GM21786 (cell line): ENCODE measurements around the gene PLCD3.
A peak's percentile ranks its signal among the peaks of the same experiment; 100 is the strongest.

ENCODE experiments used
- ATAC-seq: cut with Tn5 transposase; IDR thresholded peaks from one replicate; pipeline ENCODE4 v1.9.1; 2021; ENCODE audit not compliant: unreplicated experiment

Gene PLCD3

DNA sequence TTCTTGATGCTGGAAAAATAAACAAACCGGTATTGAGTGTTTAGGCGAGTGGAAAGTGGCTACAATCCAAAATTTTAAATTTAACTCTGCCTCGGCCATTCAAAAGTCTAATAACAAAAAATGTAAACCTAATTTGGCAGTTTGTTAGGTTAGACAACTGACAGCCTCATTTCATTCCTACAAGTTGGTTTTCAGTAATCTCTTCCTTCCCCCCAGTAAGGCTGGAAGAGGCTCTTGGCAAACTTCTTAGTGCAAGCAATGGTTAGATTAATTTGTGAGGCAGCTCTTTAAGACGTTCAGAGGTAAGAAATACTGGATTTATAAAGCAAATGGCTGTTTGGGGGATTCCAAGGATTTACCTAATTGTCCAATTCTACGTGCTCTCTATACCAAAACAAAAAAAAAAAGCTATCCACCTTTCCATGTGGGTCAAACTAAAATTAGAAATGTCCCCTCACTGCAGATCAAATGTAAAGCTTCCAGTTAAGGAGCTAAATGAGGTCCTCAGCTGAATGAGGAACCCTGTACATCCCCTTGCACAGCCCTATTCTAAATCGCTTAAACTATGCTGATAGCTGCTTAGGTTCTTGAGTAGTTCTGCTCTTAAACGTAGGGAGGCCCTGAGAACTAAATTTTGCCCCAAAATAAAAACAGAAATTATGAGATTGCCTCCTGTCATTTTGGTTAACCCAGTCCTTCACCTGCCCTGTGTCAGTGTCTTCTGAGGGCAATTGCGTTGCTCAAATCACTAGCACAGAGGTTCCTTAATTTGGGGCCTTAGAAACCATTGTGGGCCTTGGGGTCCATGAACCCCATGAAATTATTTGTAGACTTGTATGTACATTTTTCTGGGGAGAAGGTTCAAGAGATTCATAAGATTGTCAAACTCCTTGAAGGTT lies 18.8 kb upstream of the PLCD3 start:
- ATAC-seq: no peak

- ATAC-seq: no peak
Observed at GRCh38 chr17:45149669-45150664, 17.7 kb upstream of the PLCD3 start.

GRCh38 chr17:45149037-45149668 lies 16.8 kb upstream of the PLCD3 start:
- no peak for ATAC-seq

DNA sequence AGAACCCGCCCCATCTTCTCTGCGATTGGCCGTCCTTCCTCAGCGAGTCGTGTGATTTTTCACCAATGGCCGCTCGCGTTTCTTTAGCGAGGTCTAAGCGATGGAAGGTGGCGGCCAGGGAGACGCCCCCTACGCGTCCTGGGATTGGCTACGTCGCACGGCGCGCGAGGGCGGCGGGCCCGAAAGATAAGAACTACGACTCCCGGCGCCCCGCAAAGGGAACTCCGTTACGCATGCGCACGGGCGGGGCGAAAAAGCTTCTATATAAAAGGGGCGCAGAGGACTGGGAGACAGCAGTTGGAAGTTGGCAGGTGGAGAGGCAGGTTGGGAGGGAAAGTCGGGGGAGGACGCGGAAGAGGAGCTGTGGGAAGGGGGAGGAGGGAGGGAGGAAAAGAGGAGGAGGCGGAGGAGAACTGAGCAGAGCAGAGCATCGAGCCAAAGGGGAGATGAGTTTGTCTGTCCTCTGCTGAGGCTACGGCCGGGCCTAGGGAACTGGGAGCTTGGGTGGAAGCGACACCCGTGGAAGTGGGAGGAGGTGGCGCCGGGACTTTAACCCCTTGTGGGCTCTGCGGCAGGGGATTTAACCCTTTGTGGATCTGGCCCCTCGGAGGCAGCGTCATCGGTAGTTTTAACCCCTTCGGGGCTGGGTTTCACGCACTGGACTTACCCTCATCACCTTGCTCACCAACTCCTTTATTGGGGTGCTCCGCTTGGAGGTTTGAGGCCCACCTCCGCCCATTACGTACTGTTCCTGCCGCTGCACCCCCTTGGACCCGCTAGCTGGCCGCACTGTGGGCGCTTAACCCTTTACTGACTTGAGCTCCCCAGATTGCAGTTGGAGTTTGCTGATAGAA lies 16.1 kb upstream of the PLCD3 start, which contains the start of gene HEXIM1:
Gene HEXIM1, plus strand, starts transcription at position 293 of the 854 bp plus-strand sequence. CDS start 716 bp downstream, outside the sequence.
- ATAC-seq: peak; percentile 61

DNA sequence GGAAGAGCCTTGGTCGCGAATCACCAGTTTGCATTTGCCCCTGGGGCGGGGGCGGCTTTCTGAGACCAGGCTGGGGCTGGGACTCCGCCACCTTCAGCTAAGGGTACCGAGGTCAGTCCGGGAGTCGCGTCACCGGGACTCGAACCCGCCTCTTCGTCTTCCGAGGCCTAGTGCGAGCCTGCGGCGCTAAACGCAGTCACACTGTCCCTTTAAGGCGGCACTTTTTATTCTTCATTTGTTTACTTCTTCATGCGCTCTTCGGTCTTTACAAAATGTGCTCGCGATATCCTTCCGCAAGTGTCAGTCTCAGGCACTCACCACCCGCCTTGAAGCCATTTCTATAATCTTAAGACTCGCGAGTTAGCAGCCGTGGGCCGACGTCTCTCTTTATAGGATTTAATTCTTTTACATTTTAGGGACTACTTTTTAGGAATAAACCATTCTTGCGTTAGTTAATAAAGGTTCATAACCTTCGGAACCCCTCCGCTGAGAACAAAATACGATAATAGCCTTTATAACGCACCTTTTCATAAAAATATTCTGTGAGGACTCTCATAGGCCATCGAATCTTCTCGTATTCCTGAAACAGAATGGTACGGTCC lies 15.4 kb upstream of the PLCD3 start:
- ATAC-seq: no peak

DNA sequence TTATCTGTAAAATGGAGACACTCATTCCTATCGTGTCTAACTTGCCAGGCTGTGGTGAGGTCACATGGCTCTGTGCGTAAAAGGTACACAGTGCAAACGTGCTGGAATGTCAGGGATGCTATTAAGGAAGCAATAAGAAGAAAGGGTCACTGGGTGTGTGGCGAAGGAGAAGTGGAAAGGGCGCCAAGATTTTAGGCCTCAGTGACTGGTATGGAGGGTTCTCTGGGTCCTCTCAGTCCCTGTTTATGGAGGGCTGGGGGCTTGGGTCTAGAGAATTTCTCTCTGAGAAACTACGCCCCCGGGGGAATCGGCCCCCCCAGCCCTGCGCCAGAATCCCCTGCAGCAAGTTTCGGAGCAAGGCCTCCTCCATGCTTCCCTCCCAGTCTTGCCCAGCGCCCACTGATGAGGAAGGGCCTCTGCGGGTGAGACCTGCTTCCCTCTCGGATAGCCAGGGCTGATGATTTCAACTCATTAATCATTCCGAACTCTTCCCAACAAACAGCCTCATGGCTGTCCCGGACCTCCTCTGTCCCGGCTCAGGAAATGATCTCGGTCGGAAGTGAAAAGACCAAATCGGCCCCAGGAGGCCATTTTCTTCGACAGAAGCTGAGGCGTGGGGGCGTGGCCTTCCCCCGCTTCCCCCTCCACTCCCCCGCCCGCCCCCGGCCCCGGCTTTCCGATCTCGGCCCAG lies 14.7 kb upstream of the PLCD3 start:
- no peak for ATAC-seq

DNA sequence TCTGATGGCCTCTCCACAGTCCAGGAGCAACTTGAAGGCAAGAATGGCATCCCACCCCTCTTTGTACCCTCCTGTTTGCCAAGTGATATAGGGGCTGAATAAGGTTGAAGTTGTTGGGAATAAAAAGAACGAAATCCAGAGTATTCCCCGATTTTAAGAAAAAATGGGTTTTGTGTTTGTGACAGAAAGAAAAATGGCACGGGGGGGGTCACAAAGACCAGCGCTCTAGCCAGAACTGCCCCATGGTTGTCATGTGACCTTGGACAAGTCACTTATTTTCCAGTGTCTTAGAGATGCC lies 14.2 kb upstream of the PLCD3 start:
- no peak for ATAC-seq

GRCh38 chr17:45146166-45146565 lies 13.9 kb upstream of the PLCD3 start:
- no peak for ATAC-seq

GRCh38 chr17:45145035-45145389 lies 12.7 kb upstream of the PLCD3 start:
- no peak for ATAC-seq

- ATAC-seq: no peak
Observed at GRCh38 chr17:45144199-45145034, 12.1 kb upstream of the PLCD3 start.

- no peak for ATAC-seq
Observed at GRCh38 chr17:45143767-45144198, 11.5 kb upstream of the PLCD3 start.

GRCh38 chr17:45143094-45143670 lies 10.9 kb upstream of the PLCD3 start:
- no peak for ATAC-seq

DNA sequence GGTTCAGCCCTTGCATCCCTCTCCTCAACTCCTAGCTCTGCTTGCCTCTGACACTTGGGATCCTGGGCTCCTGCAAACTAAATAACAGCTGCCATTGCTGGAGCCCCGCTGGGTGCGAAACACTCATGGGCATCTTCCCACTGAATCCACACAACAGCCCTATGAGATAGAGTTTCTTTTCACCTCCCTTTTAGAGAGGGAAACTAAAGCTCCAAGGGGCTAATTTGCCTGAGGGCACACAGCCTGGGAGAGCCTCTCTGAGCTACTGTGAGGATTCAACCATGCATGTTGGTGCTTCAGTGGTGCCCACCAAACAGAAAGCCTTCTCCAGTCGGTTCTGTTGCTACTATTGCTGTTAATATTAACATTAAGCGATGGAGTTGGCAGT lies 7.2 kb upstream of the PLCD3 start:
- ATAC-seq: no peak

GRCh38 chr17:45138911-45139532 lies 6.7 kb upstream of the PLCD3 start:
- no peak for ATAC-seq

DNA sequence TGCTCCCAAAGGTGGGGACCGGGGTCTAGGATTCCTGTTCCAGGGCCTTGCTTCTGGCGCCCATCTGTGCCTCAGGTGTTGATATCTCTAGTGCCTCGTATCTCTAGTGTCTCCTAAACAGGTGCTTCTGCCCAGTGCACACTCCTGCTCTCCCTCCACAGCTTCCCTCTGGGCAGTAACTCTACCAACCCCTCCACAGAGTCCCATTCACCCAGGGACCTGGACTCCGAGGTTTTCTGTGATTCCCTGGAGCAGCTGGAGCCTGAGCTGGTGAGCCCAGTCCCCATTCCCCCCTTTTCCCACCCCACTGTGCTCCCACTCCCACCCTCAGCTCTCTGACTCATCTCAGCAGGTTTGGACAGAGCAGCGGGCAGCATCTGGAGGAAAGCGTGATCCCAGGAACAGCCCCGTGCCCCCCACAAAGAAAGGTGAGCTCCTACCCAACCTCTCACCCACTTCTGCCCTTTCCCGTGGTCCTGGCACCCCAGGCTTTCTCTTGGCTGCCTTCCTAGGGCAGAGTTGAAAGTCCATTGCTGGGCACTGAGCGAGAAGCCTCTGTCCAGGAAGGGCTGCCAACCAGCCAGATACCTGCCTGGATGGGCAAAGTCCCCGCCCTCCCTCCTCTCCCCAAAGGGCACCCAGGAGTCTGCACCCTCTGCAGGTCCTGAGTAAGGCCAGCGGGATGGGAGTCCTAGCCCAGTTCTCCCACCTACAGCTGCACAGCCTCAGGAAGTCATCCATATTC lies 5.4 kb upstream of the PLCD3 start:
- ATAC-seq: no peak

DNA sequence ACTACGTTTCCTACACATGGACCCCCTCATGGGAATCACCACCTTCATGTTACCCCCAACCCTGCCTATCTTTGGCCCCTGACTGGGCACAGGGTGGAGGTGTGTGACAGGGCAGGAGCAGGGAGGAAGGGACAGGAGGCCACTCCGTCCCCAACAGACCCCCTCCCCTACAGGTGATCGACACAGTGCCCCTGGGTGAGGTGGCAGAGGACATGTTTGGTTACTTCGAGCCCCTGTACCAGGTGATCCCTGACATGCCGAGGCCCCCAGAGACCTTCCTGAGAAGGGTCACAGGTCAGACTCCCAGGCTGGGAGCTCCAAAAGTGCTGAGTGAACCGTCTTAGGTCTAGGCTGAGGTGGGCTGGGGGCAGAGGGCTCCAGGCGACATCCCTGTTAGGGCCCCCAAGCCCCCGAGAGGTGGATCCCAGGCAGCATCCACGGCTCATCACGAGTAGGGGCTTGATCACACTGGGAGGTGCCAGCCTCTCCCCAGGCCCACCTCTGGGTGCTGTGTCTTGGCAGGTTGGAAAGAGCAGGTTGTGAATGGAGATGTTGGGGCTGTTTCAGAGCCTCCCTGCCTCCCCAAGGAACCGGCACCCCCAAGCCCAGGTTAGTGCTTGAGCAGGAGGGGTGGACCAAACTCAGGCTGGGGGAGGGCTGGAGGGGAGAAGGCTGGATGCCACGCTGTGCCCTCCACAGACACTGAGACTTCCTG lies 4.7 kb upstream of the PLCD3 start:
- ATAC-seq: no peak
